NCI-H2081 (cell line): ENCODE data around the gene TMA7.
"Not testable (repeated sequence)": the region's sequence is repeated elsewhere in the genome, so short reads cannot be mapped to it uniquely, and the experiment has no call there.

Experiments
- DNase-seq, 2 experiments: peaks; one replicate each; lab custom pipeline; 2025; lab: John Stamatoyannopoulos, UW

Gene TMA7

GRCh38 chr3:48436477-48436787, 3.6 kb upstream of the TMA7 start:
- no peak for DNase-seq

GRCh38 chr3:48436855-48437254, 3.2 kb upstream of the TMA7 start:
- no peak for DNase-seq

- DNase-seq: no peak
Measured at GRCh38 chr3:48437812-48438211, 2.2 kb upstream of the TMA7 start.

- DNase-seq: no peak
Measured at GRCh38 chr3:48440590-48440958, 517 bp downstream of the TMA7 start.

GRCh38 chr3:48441940-48442339, 1.9 kb downstream of the TMA7 start:
- no peak for DNase-seq

- DNase-seq: no peak
Measured at GRCh38 chr3:48445277-48445882, 5.3 kb downstream of the TMA7 start.

GRCh38 chr3:48446043-48446424, 6.0 kb downstream of the TMA7 start:
- DNase-seq: no peak

- DNase-seq: peak; percentile 79 to 83
Measured at GRCh38 chr3:48446425-48447193, 6.6 kb downstream of the TMA7 start, which contains the start of gene ATRIP. Gene ATRIP, plus strand, starts transcription at chr3:48446737. Its CDS starts 109 bp downstream, at chr3:48446846.

GRCh38 chr3:48451270-48451669, 11.2 kb downstream of the TMA7 start:
- DNase-seq: no peak

- no peak for DNase-seq
Measured at GRCh38 chr3:48456456-48456855, 16.4 kb downstream of the TMA7 start.

GRCh38 chr3:48459331-48459730, 19.3 kb downstream of the TMA7 start:
- DNase-seq: no peak

- no peak for DNase-seq
Measured at GRCh38 chr3:48459773-48460516, 19.9 kb downstream of the TMA7 start.

GRCh38 chr3:48460517-48460902, 20.5 kb downstream of the TMA7 start:
- DNase-seq: no peak

- DNase-seq: not testable (repeated sequence)
Measured at GRCh38 chr3:48461767-48462166, 21.7 kb downstream of the TMA7 start.

GRCh38 chr3:48463703-48464102, 23.6 kb downstream of the TMA7 start:
- DNase-seq: no peak

- no peak for DNase-seq
Measured at GRCh38 chr3:48464713-48465221, 24.7 kb downstream of the TMA7 start.

- no peak for DNase-seq
Measured at GRCh38 chr3:48465237-48465530, 25.1 kb downstream of the TMA7 start.

- DNase-seq: peak; percentile 79 to 85
Measured at GRCh38 chr3:48465531-48466378, 25.7 kb downstream of the TMA7 start.

GRCh38 chr3:48466386-48467109, 26.5 kb downstream of the TMA7 start:
- DNase-seq: peak in 1 of 2 experiments; percentile 17

GRCh38 chr3:48467110-48467454, 27.0 kb downstream of the TMA7 start:
- no peak for DNase-seq

- no peak for DNase-seq
Measured at GRCh38 chr3:48467473-48468267, 27.6 kb downstream of the TMA7 start.
